WERI-Rb-1 (cell line): ENCODE measurements around the gene ZCCHC3.

Experiments used
- DNase-seq: peaks from one replicate; pipeline ENCODE4 v3.0.0-alpha.2; 2020
- H3K27ac ChIP-seq: fragments of 250-450 bp; sonication (Bioruptor Pico); 2 replicates; pipeline ENCODE4 v1.5.1; 2020; ENCODE audit warnings: mild to moderate bottlenecking, moderate library complexity
- H3K27me3 ChIP-seq: fragments of 250-450 bp; sonication (Bioruptor Pico); 2 replicates; pipeline ENCODE4 v1.5.1; 2021; ENCODE audit warnings: mild to moderate bottlenecking, low read depth, moderate library complexity; ENCODE audit not compliant: insufficient read depth, severe bottlenecking
- H3K36me3 ChIP-seq: fragments of 250-450 bp; sonication (Bioruptor Pico); 2 replicates; pipeline ENCODE4 v1.5.1; 2020; ENCODE audit warnings: mild to moderate bottlenecking, moderate library complexity
- H3K4me3 ChIP-seq: 2 replicates; pipeline ENCODE4 v1.5.1; 2011; ENCODE audit warnings: low read depth, mild to moderate bottlenecking, control low read depth, low read length
- H3K9me3 ChIP-seq: fragments of 250-450 bp; sonication (Bioruptor Pico); 2 replicates; pipeline ENCODE4 v1.5.1; 2021; ENCODE audit warnings: mild to moderate bottlenecking, moderate library complexity; ENCODE audit not compliant: severe bottlenecking
- CTCF ChIP-seq: IDR thresholded peaks from 2 replicates; pipeline ENCODE4 v1.5.1; 2011; ENCODE audit warnings: low read depth, mild to moderate bottlenecking, control low read depth, inconsistent platforms, low read length

The ZCCHC3 gene

GRCh38 chr20:309306-309840 lies 12.0 kb downstream of the ZCCHC3 start:
- DNase-seq, result no peak
- Histone ChIP-seq H3K9me3 (no peaks in the 10 kb centered on the region), H3K36me3 (no peaks in the 10 kb centered on the region), H3K4me3 (no peak overlapping the region), H3K27me3 (no peaks in the 10 kb centered on the region), H3K27ac (no peak overlapping the region)
- TF ChIP-seq CTCF, result no peak

- Histone ChIP-seq H3K36me3 (no peaks in the 10 kb centered on the region), H3K4me3 (no peak overlapping the region), H3K27me3 (no peaks in the 10 kb centered on the region), H3K9me3 (no peaks in the 10 kb centered on the region), H3K27ac (no peak overlapping the region)
- peak; percentile 37 for DNase-seq
- TF ChIP-seq CTCF, result no peak
These were observed 12.7 kb downstream of the ZCCHC3 start for GRCh38 chr20:309841-310644.

- no peak overlapping the region for H3K27ac ChIP-seq
- no peaks in the 10 kb centered on the region for H3K27me3 ChIP-seq
- H3K9me3 ChIP-seq, result no peaks in the 10 kb centered on the region
- no peak for DNase-seq
- no peaks in the 10 kb centered on the region for H3K36me3 ChIP-seq
- H3K4me3 ChIP-seq, result no peak overlapping the region
- no peak for TF ChIP-seq CTCF
These were observed 13.3 kb downstream of the ZCCHC3 start for GRCh38 chr20:310645-311044.

- H3K4me3 ChIP-seq, result no peak overlapping the region
- H3K27me3 ChIP-seq, result no peaks in the 10 kb centered on the region
- no peak overlapping the region for H3K27ac ChIP-seq
- no peaks in the 10 kb centered on the region for H3K36me3 ChIP-seq
- TF ChIP-seq CTCF, result no peak
- DNase-seq, result no peak
- no peaks in the 10 kb centered on the region for H3K9me3 ChIP-seq
These were observed 14.2 kb downstream of the ZCCHC3 start for GRCh38 chr20:311609-312008.

- H3K4me3 ChIP-seq, result no peak overlapping the region
- DNase-seq, result no peak
- H3K9me3 ChIP-seq, result no peaks in the 10 kb centered on the region
- H3K27ac ChIP-seq, result no peak overlapping the region
- no peaks in the 10 kb centered on the region for H3K36me3 ChIP-seq
- no peaks in the 10 kb centered on the region for H3K27me3 ChIP-seq
- no peak for TF ChIP-seq CTCF
These were observed 14.7 kb downstream of the ZCCHC3 start for GRCh38 chr20:312067-312466.

- Histone ChIP-seq H3K9me3 (no peaks in the 10 kb centered on the region), H3K36me3 (no peaks in the 10 kb centered on the region), H3K27me3 (no peaks in the 10 kb centered on the region), H3K27ac (no peak overlapping the region), H3K4me3 (no peak overlapping the region)
- no peak for DNase-seq
- no peak for TF ChIP-seq CTCF
These were observed 15.5 kb downstream of the ZCCHC3 start for GRCh38 chr20:312866-313265.
